ENCODE data around the gene SEMA3F. TPM values are rescaled to one million over a fixed set of nuclear protein-coding genes. Genes with fewer than 3 reads are reported as not detected.

Gene SEMA3F
- total and polyA plus RNA-seq, 2 experiments from 2014 or later = 2.3 to 67.6 TPM

- no peaks in the 10 kb centered on the region for H3K9me3 Mint-ChIP-seq
- Histone ChIP-seq H2AFZ (no peak overlapping the region), H3F3A (replicated peaks; ENCODE audit: low read depth) (peaks cover 17% of the 10 kb centered on the region), H3K9me2 (ENCODE audit: insufficient read depth) (no peaks in the 10 kb centered on the region), H4K20me1 (replicated peaks; ENCODE audit: insufficient read depth) (peaks cover 2% of the 10 kb centered on the region; the same call in 1 of the 2 replicates), H3K36me3 (ENCODE audit: insufficient read depth) (no peaks in the 10 kb centered on the region), H3K79me2 (replicated peaks; ENCODE audit: insufficient read depth) (peaks cover 11% of the 10 kb centered on the region), H3K4me1 (ENCODE audit: insufficient read depth) (peaks cover 14% of the 10 kb centered on the region), H3K27ac (ENCODE audit: low read depth) (no peak overlapping the region), H3K4me2 (no peak overlapping the region), H3K27me3 (ENCODE audit: insufficient read depth) (peaks cover 4% of the 10 kb centered on the region), H3K4me3 (no peak overlapping the region)
- H3K27ac Mint-ChIP-seq = no peak overlapping the region
- peaks cover 22% of the 10 kb centered on the region for H3K27me3 Mint-ChIP-seq (ENCODE audit: insufficient read depth, low read depth, poor library complexity)
- no peaks in the 10 kb centered on the region for H3K36me3 Mint-ChIP-seq (ENCODE audit: low read depth)
- peaks cover 28% of the 10 kb centered on the region for H3K4me1 Mint-ChIP-seq
- no peak for DNase-seq (ENCODE audit: low spot score)
- no peak for TF ChIP-seq NANOG (IDR thresholded peaks at IDR 0.05; ENCODE audit: borderline replicate concordance)
- TF ChIP-seq STAT1 (IDR thresholded peaks at IDR 0.05; ENCODE audit: unreplicated experiment) = no peak
- TF ChIP-seq ZNF114 (CRISPR knock-in tag; IDR thresholded peaks at IDR 0.05) = no peak
- no peak for TF ChIP-seq REST (IDR thresholded peaks at IDR 0.05; ENCODE audit: unreplicated experiment)
- no peak for TF ChIP-seq ZNF331 (CRISPR knock-in tag; IDR thresholded peaks at IDR 0.05; ENCODE audit: low read depth)
- TF ChIP-seq CTCF (conservative IDR thresholded peaks at IDR 0.05; ENCODE audit: low read depth in 2 of 2) = no peak
- TF ChIP-seq CREB1 (CRISPR knock-in tag; IDR thresholded peaks at IDR 0.05; ENCODE audit: low read depth) = no peak
- no peak for TF ChIP-seq JUNB (IDR thresholded peaks at IDR 0.05; ENCODE audit: unreplicated experiment)
- TF ChIP-seq ZNF462 (CRISPR knock-in tag; IDR thresholded peaks at IDR 0.05) = no peak
- no peak for TF ChIP-seq EZH2phosphoT487 (IDR thresholded peaks at IDR 0.05; ENCODE audit: unreplicated experiment)
- TF ChIP-seq EZH2 (IDR thresholded peaks at IDR 0.05; ENCODE audit: low read depth, unreplicated experiment) = no peak
- TF ChIP-seq POLR2AphosphoS5 (IDR thresholded peaks at IDR 0.05; ENCODE audit: low read depth) = no peak
- no peak for TF ChIP-seq ETS1 (IDR thresholded peaks at IDR 0.05)
- H3K4me3 Mint-ChIP-seq = no peak overlapping the region
- no peak for ATAC-seq
These were observed 76.5 kb downstream of the SEMA3F start for GRCh38 chr3:50231581-50231980.

All from GM23338 (cell line).